Trophoblast cell (in vitro differentiated cells and primary cell): Measurements from ENCODE around the gene SLC38A8.

Experiments
- DNase-seq, 2 donors: peaks; one replicate each; pipeline ENCODE4 v3.0.0-alpha.2; 2016
- H2AFZ ChIP-seq: 2 replicates; pipeline ENCODE4 v1.6.1; 2013; ENCODE audit warnings: low read length, moderate library complexity, mild to moderate bottlenecking; ENCODE audit not compliant: insufficient read depth, poor library complexity
- H2AK5ac ChIP-seq: 2 replicates; pipeline ENCODE4 v1.6.1; 2013; ENCODE audit warnings: mild to moderate bottlenecking, low read length
- H2BK120ac ChIP-seq: 2 replicates; pipeline ENCODE4 v1.6.1; 2013; ENCODE audit warnings: low read length, mild to moderate bottlenecking, moderate library complexity; ENCODE audit not compliant: insufficient read depth, poor library complexity
- H2BK12ac ChIP-seq: 2 replicates; pipeline ENCODE4 v1.6.1; 2013; ENCODE audit warnings: mild to moderate bottlenecking, low read length, moderate library complexity
- H2BK5ac ChIP-seq: 2 replicates; pipeline ENCODE4 v1.6.1; 2013; ENCODE audit warnings: low read length, low read depth, moderate library complexity, mild to moderate bottlenecking; ENCODE audit not compliant: poor library complexity
- H3K14ac ChIP-seq: 2 replicates; pipeline ENCODE4 v1.6.1; 2013; ENCODE audit warnings: mild to moderate bottlenecking, low read length
- H3K18ac ChIP-seq: 2 replicates; pipeline ENCODE4 v1.6.1; 2013; ENCODE audit warnings: mild to moderate bottlenecking, low read length
- H3K23ac ChIP-seq: 2 replicates; pipeline ENCODE4 v1.6.1; 2013; ENCODE audit warnings: low read length
- H3K27ac ChIP-seq: 2 replicates; pipeline ENCODE4 v1.5.1; 2013; ENCODE audit warnings: low read depth, mild to moderate bottlenecking, inconsistent platforms, low read length, moderate library complexity
- H3K27me3 ChIP-seq: 2 replicates; pipeline ENCODE4 v1.6.1; 2013; ENCODE audit warnings: inconsistent platforms, mild to moderate bottlenecking, low read length, moderate library complexity; ENCODE audit not compliant: insufficient read depth
- H3K36me3 ChIP-seq, 2 experiments: 1 replicate in 1 of 2; 2 replicates in 1 of 2; pipeline ENCODE4 v1.6.1; 2013; ENCODE audit warnings: low read length in 2 of 2, mild to moderate bottlenecking in 2 of 2, moderate library complexity in 1 of 2; ENCODE audit not compliant: insufficient read depth in 2 of 2, control insufficient read depth in 1 of 2
- H3K4ac ChIP-seq: 2 replicates; pipeline ENCODE4 v1.6.1; 2013; ENCODE audit warnings: low read depth, mild to moderate bottlenecking, low read length, moderate library complexity
- H3K4me1 ChIP-seq, 2 experiments: 1 replicate in 1 of 2; 2 replicates in 1 of 2; pipeline ENCODE4 v1.6.1; 2013; ENCODE audit warnings: low read length in 2 of 2, mild to moderate bottlenecking in 2 of 2, moderate library complexity in 1 of 2; ENCODE audit not compliant: insufficient read depth in 2 of 2, control insufficient read depth in 1 of 2
- H3K4me2 ChIP-seq: 2 replicates; pipeline ENCODE4 v1.6.1; 2013; ENCODE audit warnings: inconsistent platforms, mild to moderate bottlenecking, low read length, moderate library complexity
- H3K4me3 ChIP-seq: 2 replicates; pipeline ENCODE4 v1.5.1; 2013; ENCODE audit warnings: mild to moderate bottlenecking, low read depth, low read length, inconsistent platforms
- H3K79me1 ChIP-seq: one replicate; pipeline ENCODE4 v1.6.1; 2013; ENCODE audit warnings: low read length
- H3K79me2 ChIP-seq: 2 replicates; pipeline ENCODE4 v1.6.1; 2013; ENCODE audit warnings: low read length, mild to moderate bottlenecking; ENCODE audit not compliant: control insufficient read depth, insufficient read depth, poor library complexity
- H3K9ac ChIP-seq: 2 replicates; pipeline ENCODE4 v1.6.1; 2013; ENCODE audit warnings: mild to moderate bottlenecking, low read length
- H3K9me3 ChIP-seq: 2 replicates; pipeline ENCODE4 v1.6.1; 2013; ENCODE audit warnings: low read depth, mild to moderate bottlenecking, control low read depth, inconsistent platforms, low read length; ENCODE audit not compliant: insufficient read depth
- H4K12ac ChIP-seq: 2 replicates; pipeline ENCODE4 v1.6.1; 2013; ENCODE audit warnings: low read depth, mild to moderate bottlenecking, low read length, moderate library complexity
- H4K8ac ChIP-seq: 2 replicates; pipeline ENCODE4 v1.6.1; 2013; ENCODE audit warnings: low read depth, mild to moderate bottlenecking, low read length, moderate library complexity
- H4K91ac ChIP-seq: one replicate; pipeline ENCODE4 v1.6.1; 2013; ENCODE audit warnings: low read depth, mild to moderate bottlenecking, low read length, moderate library complexity
- WGBS: extraction: QIAGEN DNeasy Blood & Tissue Kit; methylation state at CpG from one replicate; pipeline ENCODE4 v1.1.7; 2013; ENCODE audit warnings: missing lambda C conversion rate; ENCODE audit not compliant: insufficient read length, insufficient coverage; ENCODE audit errors: extremely low coverage; 5-methylcytosine and 5-hydroxymethylcytosine counted together

SLC38A8 gene

DNA sequence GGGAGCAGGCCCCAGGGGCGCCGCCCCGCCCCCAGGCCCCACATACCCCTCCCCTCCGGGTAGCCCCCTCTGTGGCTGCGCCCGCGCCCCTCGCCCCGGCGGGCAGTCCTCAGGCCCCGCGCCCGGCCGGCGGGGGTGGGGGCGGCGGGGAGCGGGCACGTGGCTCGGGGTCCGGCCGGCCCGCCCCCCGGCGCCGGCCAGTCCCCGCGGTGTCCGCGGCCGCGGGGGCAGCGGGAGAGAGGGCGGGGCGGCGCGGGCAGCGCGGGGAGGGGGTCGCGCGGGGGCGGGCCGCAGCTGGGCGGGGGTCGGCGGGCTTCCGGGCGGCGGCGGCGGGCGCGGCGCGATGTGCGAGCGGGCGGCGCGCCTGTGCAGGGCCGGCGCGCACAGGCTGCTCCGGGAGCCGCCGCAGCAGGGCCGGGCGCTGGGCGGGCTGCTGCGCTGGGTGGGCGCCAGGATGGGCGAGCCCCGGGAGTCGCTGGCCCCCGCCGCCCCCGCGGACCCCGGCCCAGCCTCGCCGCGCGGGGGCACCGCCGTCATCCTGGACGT, 74.2 kb downstream of the SLC38A8 start:
- Histone ChIP-seq H3K4ac (no peak overlapping the region), H3K9ac (no peak overlapping the region), H3K4me1 (no peaks in the 10 kb centered on the region), H4K12ac (no peak overlapping the region), H3K9me3 (peaks cover 3% of the 10 kb centered on the region), H3K23ac (no peak overlapping the region), H3K36me3 (no peaks in the 10 kb centered on the region), H3K27ac (no peak overlapping the region), H3K79me1 (no peaks in the 10 kb centered on the region), H3K4me3 (no peak overlapping the region), H3K18ac (no peak overlapping the region), H2AK5ac (no peak overlapping the region), H4K8ac (no peak overlapping the region), H3K4me2 (peak overlapping the region; percentile 58), H3K14ac (no peak overlapping the region), H3K79me2 (no peaks in the 10 kb centered on the region), H2BK120ac (no peak overlapping the region), H4K91ac (no peak overlapping the region), H3K27me3 (peaks cover 14% of the 10 kb centered on the region), H2BK5ac (no peak overlapping the region), H2AFZ (no peak overlapping the region), H2BK12ac (no peak overlapping the region)
- DNase-seq: no peak
- WGBS: no CpG with 5 or more reads among the region's 87 CpGs

DNA sequence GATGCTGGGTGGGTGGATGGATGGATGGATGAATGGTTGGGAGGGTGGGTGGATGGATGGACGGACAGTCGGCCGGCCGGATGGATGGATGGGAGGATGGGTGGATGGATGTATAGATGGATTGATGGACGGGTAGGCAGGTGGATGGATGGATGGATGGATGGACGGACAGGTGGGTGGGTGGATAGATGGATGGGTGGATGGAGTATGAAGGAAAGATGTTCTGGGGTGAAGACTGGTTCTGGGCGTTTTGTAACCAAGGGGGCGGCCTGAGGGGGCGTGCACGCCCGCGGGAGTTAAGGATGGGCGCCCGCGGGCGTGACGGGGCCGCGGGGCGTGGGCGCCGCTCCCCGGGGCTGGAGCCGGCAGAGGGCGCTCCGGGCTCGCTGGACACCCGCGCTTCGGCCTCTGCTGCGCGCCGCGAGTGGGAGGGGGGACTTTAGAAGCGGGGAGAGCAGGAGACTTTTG, 74.7 kb downstream of the SLC38A8 start, which contains the start of gene NECAB2:
TSS of gene NECAB2 (plus strand) at position 407 of the 468 bp plus-strand sequence. CDS start 405 bp downstream, outside the sequence.
- no peak within 1 kb of the TSS for H2BK12ac ChIP-seq
- no peak for DNase-seq
- peaks cover 14% of the 10 kb centered on the region for H3K27me3 ChIP-seq
- no peak within 1 kb of the TSS for H4K8ac ChIP-seq
- no peak within 1 kb of the TSS for H4K91ac ChIP-seq
- H3K18ac ChIP-seq: no peak within 1 kb of the TSS
- no peak within 1 kb of the TSS for H3K4ac ChIP-seq
- no peak within 1 kb of the TSS for H2AK5ac ChIP-seq
- no peak within 1 kb of the TSS for H3K14ac ChIP-seq
- 100% methylated on average over 1 of the region's 35 CpGs for WGBS
- no peak within 1 kb of the TSS for H4K12ac ChIP-seq
- no peak within 1 kb of the TSS for H2AFZ ChIP-seq
- no peak within 1 kb of the TSS for H3K9ac ChIP-seq
- H3K79me1 ChIP-seq: no peaks in the 10 kb centered on the region
- H2BK120ac ChIP-seq: no peak within 1 kb of the TSS
- peaks cover 3% of the 10 kb centered on the region for H3K9me3 ChIP-seq
- H3K36me3 ChIP-seq: no peaks in the 10 kb centered on the region
- H3K79me2 ChIP-seq: no peaks in the 10 kb centered on the region
- no peak within 1 kb of the TSS for H3K27ac ChIP-seq
- no peak within 1 kb of the TSS for H3K4me3 ChIP-seq
- no peaks in the 10 kb centered on the region for H3K4me1 ChIP-seq
- H3K4me2 ChIP-seq: peak within 1 kb of the TSS; percentile 58
- no peak within 1 kb of the TSS for H3K23ac ChIP-seq
- H2BK5ac ChIP-seq: no peak within 1 kb of the TSS

DNA sequence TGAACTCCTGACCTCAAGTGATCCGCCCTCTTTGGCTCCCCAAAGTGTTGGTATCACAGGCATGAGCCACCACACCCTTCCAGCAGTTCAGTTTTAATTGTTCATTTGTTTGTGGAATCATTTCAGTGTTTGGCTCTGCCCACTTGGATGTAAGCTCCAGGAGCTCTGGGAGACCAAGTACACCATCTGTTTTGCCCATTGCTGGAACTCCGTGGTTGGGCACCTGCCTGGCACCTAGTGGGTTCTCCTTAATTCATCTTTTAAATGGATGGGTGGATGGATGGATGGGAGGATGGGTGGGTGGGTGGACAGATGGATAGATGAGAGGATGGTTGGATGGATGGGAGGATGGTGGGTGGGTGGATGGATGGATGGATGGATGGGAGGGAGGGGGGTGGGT, 75.5 kb downstream of the SLC38A8 start:
- Histone ChIP-seq H4K8ac (no peak overlapping the region), H3K79me1 (no peaks in the 10 kb centered on the region), H3K27me3 (peaks cover 14% of the 10 kb centered on the region), H3K9ac (no peak overlapping the region), H3K4me3 (no peak overlapping the region), H2BK12ac (no peak overlapping the region), H3K79me2 (no peaks in the 10 kb centered on the region), H3K9me3 (peaks cover 3% of the 10 kb centered on the region), H2AK5ac (no peak overlapping the region), H2AFZ (no peak overlapping the region), H3K14ac (no peak overlapping the region), H2BK120ac (no peak overlapping the region), H3K4me1 (no peaks in the 10 kb centered on the region), H3K4ac (no peak overlapping the region), H3K4me2 (no peak overlapping the region), H4K12ac (no peak overlapping the region), H3K27ac (no peak overlapping the region), H3K36me3 (no peaks in the 10 kb centered on the region), H4K91ac (no peak overlapping the region), H3K23ac (no peak overlapping the region), H2BK5ac (no peak overlapping the region), H3K18ac (no peak overlapping the region)
- WGBS: no CpG with 5 or more reads among the region's 2 CpGs
- DNase-seq: no peak

DNA sequence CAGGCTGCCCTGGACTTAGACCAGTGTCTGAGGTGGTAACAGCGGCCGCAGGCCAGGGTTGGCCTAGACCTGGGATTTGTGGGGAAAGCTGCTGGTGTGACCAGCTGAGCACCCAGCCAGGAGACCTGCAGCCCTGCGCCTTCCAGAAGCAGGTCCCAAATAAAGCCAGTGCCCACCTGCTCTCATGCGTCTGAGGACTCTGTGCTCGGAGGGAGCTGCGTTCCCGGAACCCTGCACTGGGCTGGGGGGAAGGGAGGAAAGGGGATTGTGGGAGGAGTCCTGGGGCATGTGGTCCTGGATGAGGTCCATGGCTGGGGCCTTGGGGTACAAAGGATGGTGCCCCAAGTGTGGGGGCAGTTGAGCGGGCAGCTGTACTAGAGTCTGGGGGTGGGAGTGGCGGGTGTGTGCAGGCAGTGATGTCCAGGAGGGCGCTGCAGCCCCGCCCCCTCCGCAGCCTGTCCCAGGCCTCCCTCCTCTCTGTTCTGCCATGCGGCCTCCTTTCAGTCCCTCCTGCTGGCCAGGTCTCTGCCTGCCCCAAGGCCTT, 76.4 kb downstream of the SLC38A8 start:
- Histone ChIP-seq H3K79me2 (no peaks in the 10 kb centered on the region), H4K12ac (no peak overlapping the region), H3K36me3 (no peaks in the 10 kb centered on the region), H4K91ac (no peak overlapping the region), H4K8ac (no peak overlapping the region), H3K14ac (no peak overlapping the region), H3K9ac (no peak overlapping the region), H3K79me1 (no peaks in the 10 kb centered on the region), H2BK120ac (no peak overlapping the region), H2AFZ (no peak overlapping the region), H3K23ac (no peak overlapping the region), H3K4ac (no peak overlapping the region), H3K4me3 (no peak overlapping the region), H3K27me3 (peaks cover 14% of the 10 kb centered on the region), H3K4me2 (no peak overlapping the region), H3K4me1 (no peaks in the 10 kb centered on the region), H2BK5ac (no peak overlapping the region), H2BK12ac (no peak overlapping the region), H3K27ac (no peak overlapping the region), H3K9me3 (no peaks in the 10 kb centered on the region), H3K18ac (no peak overlapping the region), H2AK5ac (no peak overlapping the region)
- WGBS: no CpG with 5 or more reads among the region's 13 CpGs
- DNase-seq: no peak
